Measurements from ENCODE around the gene TSPEAR. TPM values are rescaled to one million over a fixed set of nuclear protein-coding genes. Genes with fewer than 3 reads are reported as not detected.

Gene TSPEAR
- total and polyA plus RNA-seq, 2 of the 13 experiments (the other 11 are each of a cell fraction or from before 2014, with no cell fraction given), result 0.07 to 0.32 TPM

DNA sequence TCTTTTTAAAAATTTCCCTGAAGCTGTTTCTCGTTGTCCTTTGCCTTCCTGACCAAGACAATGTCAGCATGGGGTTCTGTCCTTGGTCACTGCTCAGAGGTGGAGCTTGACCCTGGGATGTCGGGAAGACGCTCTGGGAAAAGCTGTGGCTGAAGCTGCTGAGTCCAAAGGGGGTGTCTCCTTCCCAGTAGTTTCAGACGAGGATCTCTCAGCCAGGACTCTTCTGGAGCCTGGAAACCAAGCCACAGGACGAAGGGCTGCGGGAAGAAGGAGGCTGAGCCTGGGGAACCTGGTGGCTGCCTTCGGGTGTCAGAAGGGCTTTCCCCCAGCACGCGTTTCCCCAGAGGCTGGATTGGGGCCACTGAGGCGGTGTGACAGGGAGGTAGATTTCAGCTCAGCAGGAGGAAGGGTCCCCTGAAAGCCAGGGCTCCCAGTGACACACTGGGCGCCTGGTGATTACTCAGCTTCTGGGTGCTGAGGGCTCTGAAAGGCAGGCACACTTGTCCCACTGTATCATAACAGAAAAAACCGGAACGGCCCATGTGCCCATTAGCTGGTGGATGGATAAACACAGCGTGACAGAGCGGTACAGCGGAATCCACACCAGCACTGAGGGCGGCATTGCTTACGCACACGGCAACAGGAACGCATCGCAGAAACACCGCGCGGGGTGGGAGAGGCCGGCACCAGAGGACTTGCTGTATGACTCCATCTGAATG, 24.4 kb downstream of the TSPEAR start:
- Histone ChIP-seq H3K4me3 (replicated peaks in 1 of 3; ENCODE audit: insufficient read depth in 1 of 3, low read depth in 2 of 3, low read length in 3 of 3) (no peak overlapping the region), H3K27ac (ENCODE audit: extremely low read length, insufficient read depth, low read length) (no peak overlapping the region), H3K4me2 (ENCODE audit: low read depth, low read length) (no peak overlapping the region), H3K9ac (ENCODE audit: insufficient read depth, low read depth, low read length) (no peak overlapping the region), H3K27me3 (ENCODE audit: control insufficient read depth in 1 of 2, insufficient read depth in 2 of 2, low read length in 2 of 2) (peaks cover 1 to 32% of the 10 kb centered on the region in 2 experiments; a peak in 4 of 5 replicates), H2AFZ (ENCODE audit: low read length) (no peak overlapping the region), H3K4me1 (ENCODE audit: insufficient read depth, low read length) (no peaks in the 10 kb centered on the region), H3K36me3 (replicated peaks in 1 of 2; ENCODE audit: control insufficient read depth in 1 of 2, insufficient read depth in 2 of 2, low read length in 2 of 2) (no peaks in the 10 kb centered on the region), H3K79me2 (ENCODE audit: insufficient read depth, low read length) (no peaks in the 10 kb centered on the region), H3K9me3 (ENCODE audit: low read length) (no peaks in the 10 kb centered on the region), H4K20me1 (ENCODE audit: insufficient read depth, low read length) (no peaks in the 10 kb centered on the region)
- in situ Hi-C loops (cut with HindIII; ENCODE audit: extremely low pct_ligation_motif_present, low pct_unique_long_range_greater_than_20kb) (no loop called here), intact Hi-C loops (cut with micrococcal nuclease; ENCODE audit: unreplicated experiment) (no loop called here)
- ChIA-PET POLR2A (no interaction called here), CTCF (ENCODE audit: low intra/inter-chr PET ratio, low total read pairs) (no interaction called here)
- DNase-seq (ENCODE audit: low spot score), result no peak
- WGBS (ENCODE audit: low lambda C conversion rate), result 69% methylated on average over 21 of the region's 25 CpGs
- TF ChIP-seq SMAD1 (CRISPR knock-in tag; IDR thresholded peaks at IDR 0.05; ENCODE audit: borderline replicate concordance, low read depth) (no peak), ZNF746 (CRISPR knock-in tag; IDR thresholded peaks at IDR 0.05) (no peak), KDM5B (CRISPR knock-in tag; IDR thresholded peaks at IDR 0.05; ENCODE audit: borderline replicate concordance) (no peak), MED13 (CRISPR knock-in tag; IDR thresholded peaks at IDR 0.05) (no peak), FOXM1 (CRISPR knock-in tag; IDR thresholded peaks at IDR 0.05) (no peak), GPN1 (CRISPR knock-in tag; IDR thresholded peaks at IDR 0.05; ENCODE audit: borderline replicate concordance) (no peak), TAF1 (CRISPR knock-in tag; IDR thresholded peaks at IDR 0.05) (no peak), TCF12 (IDR thresholded peaks at IDR 0.05) (no peak), TCF12 (CRISPR knock-in tag; IDR thresholded peaks at IDR 0.05) (no peak)
- TF ChIP-seq, protein P1, sequence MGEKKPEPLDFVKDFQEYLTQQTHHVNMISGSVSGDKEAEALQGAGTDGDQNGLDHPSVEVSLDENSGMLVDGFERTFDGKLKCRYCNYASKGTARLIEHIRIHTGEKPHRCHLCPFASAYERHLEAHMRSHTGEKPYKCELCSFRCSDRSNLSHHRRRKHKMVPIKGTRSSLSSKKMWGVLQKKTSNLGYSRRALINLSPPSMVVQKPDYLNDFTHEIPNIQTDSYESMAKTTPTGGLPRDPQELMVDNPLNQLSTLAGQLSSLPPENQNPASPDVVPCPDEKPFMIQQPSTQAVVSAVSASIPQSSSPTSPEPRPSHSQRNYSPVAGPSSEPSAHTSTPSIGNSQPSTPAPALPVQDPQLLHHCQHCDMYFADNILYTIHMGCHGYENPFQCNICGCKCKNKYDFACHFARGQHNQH (CRISPR knock-in tag; IDR thresholded peaks at IDR 0.05), result no peak
- TF ChIP-seq, protein P2, sequence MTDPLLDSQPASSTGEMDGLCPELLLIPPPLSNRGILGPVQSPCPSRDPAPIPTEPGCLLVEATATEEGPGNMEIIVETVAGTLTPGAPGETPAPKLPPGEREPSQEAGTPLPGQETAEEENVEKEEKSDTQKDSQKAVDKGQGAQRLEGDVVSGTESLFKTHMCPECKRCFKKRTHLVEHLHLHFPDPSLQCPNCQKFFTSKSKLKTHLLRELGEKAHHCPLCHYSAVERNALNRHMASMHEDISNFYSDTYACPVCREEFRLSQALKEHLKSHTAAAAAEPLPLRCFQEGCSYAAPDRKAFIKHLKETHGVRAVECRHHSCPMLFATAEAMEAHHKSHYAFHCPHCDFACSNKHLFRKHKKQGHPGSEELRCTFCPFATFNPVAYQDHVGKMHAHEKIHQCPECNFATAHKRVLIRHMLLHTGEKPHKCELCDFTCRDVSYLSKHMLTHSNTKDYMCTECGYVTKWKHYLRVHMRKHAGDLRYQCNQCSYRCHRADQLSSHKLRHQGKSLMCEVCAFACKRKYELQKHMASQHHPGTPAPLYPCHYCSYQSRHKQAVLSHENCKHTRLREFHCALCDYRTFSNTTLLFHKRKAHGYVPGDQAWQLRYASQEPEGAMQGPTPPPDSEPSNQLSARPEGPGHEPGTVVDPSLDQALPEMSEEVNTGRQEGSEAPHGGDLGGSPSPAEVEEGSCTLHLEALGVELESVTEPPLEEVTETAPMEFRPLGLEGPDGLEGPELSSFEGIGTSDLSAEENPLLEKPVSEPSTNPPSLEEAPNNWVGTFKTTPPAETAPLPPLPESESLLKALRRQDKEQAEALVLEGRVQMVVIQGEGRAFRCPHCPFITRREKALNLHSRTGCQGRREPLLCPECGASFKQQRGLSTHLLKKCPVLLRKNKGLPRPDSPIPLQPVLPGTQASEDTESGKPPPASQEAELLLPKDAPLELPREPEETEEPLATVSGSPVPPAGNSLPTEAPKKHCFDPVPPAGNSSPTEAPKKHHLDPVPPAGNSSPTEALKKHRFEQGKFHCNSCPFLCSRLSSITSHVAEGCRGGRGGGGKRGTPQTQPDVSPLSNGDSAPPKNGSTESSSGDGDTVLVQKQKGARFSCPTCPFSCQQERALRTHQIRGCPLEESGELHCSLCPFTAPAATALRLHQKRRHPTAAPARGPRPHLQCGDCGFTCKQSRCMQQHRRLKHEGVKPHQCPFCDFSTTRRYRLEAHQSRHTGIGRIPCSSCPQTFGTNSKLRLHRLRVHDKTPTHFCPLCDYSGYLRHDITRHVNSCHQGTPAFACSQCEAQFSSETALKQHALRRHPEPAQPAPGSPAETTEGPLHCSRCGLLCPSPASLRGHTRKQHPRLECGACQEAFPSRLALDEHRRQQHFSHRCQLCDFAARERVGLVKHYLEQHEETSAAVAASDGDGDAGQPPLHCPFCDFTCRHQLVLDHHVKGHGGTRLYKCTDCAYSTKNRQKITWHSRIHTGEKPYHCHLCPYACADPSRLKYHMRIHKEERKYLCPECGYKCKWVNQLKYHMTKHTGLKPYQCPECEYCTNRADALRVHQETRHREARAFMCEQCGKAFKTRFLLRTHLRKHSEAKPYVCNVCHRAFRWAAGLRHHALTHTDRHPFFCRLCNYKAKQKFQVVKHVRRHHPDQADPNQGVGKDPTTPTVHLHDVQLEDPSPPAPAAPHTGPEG (CRISPR knock-in tag; IDR thresholded peaks at IDR 0.05), result no peak
- FAIRE-seq, result no peak
- no TSS peak for BruUV-seq (replicated peaks)
- no peak for ATAC-seq
